AG09309 (cell line): Measurements from ENCODE around the gene THOC7.

Experiments used
- DNase-seq: peaks from one replicate; pipeline ENCODE4 v3.0.0-alpha.2; 2010; ENCODE audit warnings: low read depth
- H3K4me3 ChIP-seq: 2 replicates; pipeline ENCODE4 v1.5.1; 2011; ENCODE audit warnings: mild to moderate bottlenecking, low read depth, low read length, moderate library complexity; ENCODE audit not compliant: control insufficient read depth
- CTCF ChIP-seq: IDR thresholded peaks from 2 replicates; pipeline ENCODE4 v1.5.1; 2011; ENCODE audit warnings: mild to moderate bottlenecking, low read depth, low read length, inconsistent platforms; ENCODE audit not compliant: insufficient read depth, control insufficient read depth; ENCODE audit errors: missing control alignments

THOC7 gene

GRCh38 chr3:63803911-63804310 lies 59.7 kb downstream of the THOC7 start:
- no peak for DNase-seq
- TF ChIP-seq CTCF = no peak

GRCh38 chr3:63800097-63800496 lies 63.5 kb downstream of the THOC7 start:
- no peak for TF ChIP-seq CTCF
- no peak for DNase-seq

More at GRCh38 chr3:63803911-63804310, 59.7 kb downstream of the THOC7 start:
- H3K4me3 ChIP-seq = no peak overlapping the region

GRCh38 chr3:63798949-63799348 lies 64.7 kb downstream of the THOC7 start:
- no peak for TF ChIP-seq CTCF
- H3K4me3 ChIP-seq = no peak overlapping the region
- no peak for DNase-seq

More at GRCh38 chr3:63800097-63800496, 63.5 kb downstream of the THOC7 start:
- no peak overlapping the region for H3K4me3 ChIP-seq

- no peak overlapping the region for H3K4me3 ChIP-seq
- no peak for DNase-seq
- no peak for TF ChIP-seq CTCF
Observed at GRCh38 chr3:63798544-63798943, 65.1 kb downstream of the THOC7 start.

- TF ChIP-seq CTCF = no peak
- no peak overlapping the region for H3K4me3 ChIP-seq
Observed at GRCh38 chr3:63795438-63795837, 68.2 kb downstream of the THOC7 start.

GRCh38 chr3:63791974-63792373 lies 71.6 kb downstream of the THOC7 start:
- no peak overlapping the region for H3K4me3 ChIP-seq
- peak; percentile 61 for DNase-seq
- TF ChIP-seq CTCF = peak; percentile 54

More at GRCh38 chr3:63795438-63795837, 68.2 kb downstream of the THOC7 start:
- DNase-seq = no peak
